ENCODE results near the gene MFAP4. TPM values are rescaled to one million over a fixed set of nuclear protein-coding genes. Genes with fewer than 3 reads are reported as not detected.

Gene MFAP4
- total RNA-seq, 4 donors from 2014 or later, result 14.3 to 185 (median 104) TPM

DNA sequence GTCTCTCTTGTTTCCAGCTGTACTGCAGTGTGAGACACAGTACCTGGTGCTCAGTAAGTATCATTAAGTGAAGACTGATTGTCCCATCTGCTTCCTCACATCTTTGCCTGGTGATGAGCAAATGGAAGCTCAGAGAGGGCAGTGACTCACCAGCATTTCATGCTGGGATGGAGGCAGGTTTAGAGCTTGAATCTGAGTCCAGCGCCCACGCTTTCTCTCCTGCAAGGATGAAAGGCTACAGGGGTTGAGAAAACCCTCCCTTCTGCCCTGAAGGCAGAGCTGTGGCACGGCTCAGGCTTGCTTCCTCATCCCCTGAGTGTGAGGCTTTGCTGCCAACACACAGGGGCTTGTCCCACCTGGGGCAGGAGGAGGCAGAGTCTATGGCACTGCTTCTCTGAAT lies 22.5 kb upstream of the MFAP4 start:
- TF ChIP-seq, protein P1, sequence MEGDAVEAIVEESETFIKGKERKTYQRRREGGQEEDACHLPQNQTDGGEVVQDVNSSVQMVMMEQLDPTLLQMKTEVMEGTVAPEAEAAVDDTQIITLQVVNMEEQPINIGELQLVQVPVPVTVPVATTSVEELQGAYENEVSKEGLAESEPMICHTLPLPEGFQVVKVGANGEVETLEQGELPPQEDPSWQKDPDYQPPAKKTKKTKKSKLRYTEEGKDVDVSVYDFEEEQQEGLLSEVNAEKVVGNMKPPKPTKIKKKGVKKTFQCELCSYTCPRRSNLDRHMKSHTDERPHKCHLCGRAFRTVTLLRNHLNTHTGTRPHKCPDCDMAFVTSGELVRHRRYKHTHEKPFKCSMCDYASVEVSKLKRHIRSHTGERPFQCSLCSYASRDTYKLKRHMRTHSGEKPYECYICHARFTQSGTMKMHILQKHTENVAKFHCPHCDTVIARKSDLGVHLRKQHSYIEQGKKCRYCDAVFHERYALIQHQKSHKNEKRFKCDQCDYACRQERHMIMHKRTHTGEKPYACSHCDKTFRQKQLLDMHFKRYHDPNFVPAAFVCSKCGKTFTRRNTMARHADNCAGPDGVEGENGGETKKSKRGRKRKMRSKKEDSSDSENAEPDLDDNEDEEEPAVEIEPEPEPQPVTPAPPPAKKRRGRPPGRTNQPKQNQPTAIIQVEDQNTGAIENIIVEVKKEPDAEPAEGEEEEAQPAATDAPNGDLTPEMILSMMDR (IDR thresholded peaks at IDR 0.05; ENCODE audit: low read depth), result no peak

GRCh38 chr17:19409066-19409465 lies 22.1 kb upstream of the MFAP4 start:
- TF ChIP-seq, protein P1 (IDR thresholded peaks at IDR 0.05; ENCODE audit: low read depth), result no peak

- TF ChIP-seq, protein P1 (IDR thresholded peaks at IDR 0.05; ENCODE audit: low read depth), result no peak
Measured at GRCh38 chr17:19408346-19408710, 21.3 kb upstream of the MFAP4 start.

DNA sequence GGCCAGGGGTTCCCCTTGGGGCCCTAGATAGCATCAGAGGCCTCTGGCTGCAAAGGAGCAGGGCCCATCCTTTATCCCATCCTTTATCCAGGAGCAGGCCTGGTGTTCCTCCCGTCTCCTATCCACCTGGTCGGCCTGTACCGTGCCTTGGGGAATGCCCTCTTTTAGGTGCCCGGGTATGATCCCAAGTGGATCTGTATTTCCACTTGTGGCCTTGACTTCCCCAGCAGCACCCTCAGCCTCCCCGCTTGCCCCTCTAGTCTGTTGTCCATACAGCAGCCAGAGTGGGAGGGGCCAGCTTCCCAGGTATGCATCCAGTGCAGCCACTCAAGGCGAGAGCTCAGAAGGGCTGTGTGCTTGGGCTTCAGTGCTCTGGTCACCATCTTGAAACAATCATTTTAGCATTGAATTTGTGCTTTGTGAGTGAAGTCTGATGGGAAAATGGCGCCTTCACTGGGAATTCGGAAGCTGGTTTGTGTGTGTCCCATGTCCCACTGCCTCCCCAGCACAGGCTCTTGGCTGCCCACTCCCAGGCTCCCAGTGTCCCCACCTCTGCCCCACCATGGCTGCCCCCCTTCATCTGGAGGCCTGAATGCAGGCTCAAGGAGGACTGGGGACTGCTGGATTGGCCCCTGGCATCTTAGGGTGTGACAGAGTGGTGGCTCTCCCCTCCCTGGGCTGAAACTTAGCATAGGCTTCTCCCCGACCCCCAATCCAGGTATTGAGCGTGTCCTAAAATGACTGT lies 20.8 kb upstream of the MFAP4 start:
- TF ChIP-seq, protein P1 (IDR thresholded peaks at IDR 0.05; ENCODE audit: low read depth), result no peak

DNA sequence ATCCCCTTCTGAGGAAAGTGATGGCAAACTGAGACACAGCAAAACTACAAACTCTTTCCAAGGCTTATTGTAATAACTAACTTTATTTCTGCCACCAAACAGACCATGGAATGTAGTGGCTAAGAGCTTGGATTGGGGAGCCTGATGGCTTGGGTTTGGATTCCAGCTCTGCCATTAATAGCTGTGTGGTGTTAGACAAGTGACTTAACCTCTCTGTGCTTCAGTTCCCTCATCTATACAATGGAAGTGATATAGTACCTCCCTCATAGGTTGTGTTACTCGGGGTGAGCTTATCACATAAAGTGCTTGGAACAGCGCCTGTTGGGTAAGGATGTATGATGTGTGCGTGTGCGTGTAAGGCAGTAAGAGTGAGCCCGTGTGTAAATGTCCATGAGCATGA lies 18.1 kb upstream of the MFAP4 start:
- TF ChIP-seq, protein P1 (IDR thresholded peaks at IDR 0.05; ENCODE audit: low read depth), result no peak

DNA sequence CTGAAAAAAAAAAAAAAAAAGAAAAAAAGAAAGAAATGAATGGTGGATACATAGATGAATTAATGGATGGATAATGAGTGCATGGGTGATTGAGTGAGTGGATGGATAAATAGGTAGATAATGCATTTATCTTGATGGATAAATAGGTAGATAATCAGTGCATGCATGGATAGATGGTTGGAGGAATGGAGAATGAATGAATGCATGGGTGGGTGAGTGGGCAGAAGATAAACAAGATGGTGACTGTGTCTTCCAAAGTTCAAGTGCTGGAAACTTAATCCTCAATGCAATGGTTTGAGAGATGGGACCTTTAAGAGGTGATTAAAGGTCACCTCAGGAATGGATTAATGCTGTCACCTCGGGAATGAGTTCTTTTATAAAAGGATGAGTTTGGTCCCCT lies 17.3 kb upstream of the MFAP4 start:
- TF ChIP-seq, protein P1 (IDR thresholded peaks at IDR 0.05; ENCODE audit: low read depth), result no peak

- TF ChIP-seq, protein P1 (IDR thresholded peaks at IDR 0.05; ENCODE audit: low read depth), result no peak
Measured at GRCh38 chr17:19403021-19403420, 16.0 kb upstream of the MFAP4 start.
